NCI-H69 (cell line): Measurements from ENCODE around the gene PLGRKT.
"Not testable (repeated sequence)": the region's sequence is repeated elsewhere in the genome, so short reads cannot be mapped to it uniquely, and the experiment has no call there.

ENCODE experiments used
- DNase-seq: peaks from one replicate; lab custom pipeline; 2025; lab: John Stamatoyannopoulos, UW

The PLGRKT gene, protein sequence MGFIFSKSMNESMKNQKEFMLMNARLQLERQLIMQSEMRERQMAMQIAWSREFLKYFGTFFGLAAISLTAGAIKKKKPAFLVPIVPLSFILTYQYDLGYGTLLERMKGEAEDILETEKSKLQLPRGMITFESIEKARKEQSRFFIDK

DNA sequence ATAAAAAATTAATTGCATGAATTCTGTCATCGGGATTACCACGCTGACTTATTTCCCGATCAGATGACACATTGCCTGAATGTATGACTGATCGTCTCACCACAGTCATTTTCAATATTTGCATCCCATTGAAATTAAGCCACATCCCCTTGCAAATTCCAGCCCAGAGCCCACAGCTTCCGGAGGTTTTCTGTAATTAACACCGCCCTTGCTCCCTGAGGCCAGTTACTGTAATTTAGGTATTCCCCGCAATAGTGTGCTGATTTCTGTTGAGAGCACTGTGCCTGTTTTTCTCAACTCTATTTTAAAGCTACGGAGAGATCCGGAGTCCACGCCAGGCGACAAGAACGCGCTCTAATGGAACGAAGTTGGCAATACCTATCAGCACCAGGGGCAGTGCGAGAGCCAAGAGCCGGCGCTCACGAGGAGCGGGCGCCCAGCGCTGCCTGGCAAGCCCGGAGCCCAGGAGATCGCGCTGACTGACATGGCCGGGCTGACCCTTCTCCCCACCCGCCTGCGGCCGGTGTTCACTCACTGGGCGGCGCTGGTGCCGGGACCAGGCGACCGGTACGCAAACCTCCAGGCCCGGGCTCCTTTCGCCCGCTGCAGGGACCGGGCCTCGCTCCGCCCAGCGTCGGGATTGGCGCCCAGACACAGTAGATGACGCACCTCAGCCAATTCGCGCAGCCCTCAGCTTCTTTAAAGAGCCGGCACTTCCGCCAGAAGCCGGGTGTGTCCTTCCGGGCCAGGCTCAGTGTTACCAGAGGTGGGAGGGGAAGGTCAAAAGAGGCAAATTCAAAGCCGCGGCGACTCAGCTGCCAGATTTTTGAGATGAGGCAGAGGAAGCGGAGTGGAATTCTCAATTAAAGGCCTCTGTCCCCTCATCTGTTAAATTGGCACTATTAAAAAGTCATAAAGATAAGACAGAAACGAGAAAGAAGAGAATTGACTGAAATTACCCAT lies at the start of gene PLGRKT:
TSS of gene PLGRKT (minus strand) at position 672 of the 963 bp plus-strand sequence. CDS start 5,948 bp downstream, outside the sequence.
- peak; percentile 97 for DNase-seq

DNA sequence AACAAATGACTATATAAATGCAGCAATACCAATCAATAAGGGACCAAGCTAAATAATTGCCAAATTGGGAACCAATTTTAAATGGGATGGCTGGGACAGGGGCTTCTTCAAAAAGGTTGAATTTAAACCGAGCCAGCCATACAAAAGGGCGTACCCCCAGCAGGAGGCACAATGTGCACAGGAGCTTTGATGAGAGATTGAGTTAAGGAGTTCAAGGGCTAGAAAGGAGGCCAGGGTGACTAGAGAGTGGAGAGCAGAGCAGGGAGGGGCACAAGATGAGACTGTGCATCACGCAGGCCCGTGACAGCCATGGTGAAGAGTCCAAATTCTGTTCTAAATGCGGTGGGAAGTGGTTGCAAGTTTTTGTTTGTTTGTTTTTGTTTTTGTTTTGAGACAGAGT lies 49.3 kb upstream of the PLGRKT start:
- DNase-seq, result no peak

DNA sequence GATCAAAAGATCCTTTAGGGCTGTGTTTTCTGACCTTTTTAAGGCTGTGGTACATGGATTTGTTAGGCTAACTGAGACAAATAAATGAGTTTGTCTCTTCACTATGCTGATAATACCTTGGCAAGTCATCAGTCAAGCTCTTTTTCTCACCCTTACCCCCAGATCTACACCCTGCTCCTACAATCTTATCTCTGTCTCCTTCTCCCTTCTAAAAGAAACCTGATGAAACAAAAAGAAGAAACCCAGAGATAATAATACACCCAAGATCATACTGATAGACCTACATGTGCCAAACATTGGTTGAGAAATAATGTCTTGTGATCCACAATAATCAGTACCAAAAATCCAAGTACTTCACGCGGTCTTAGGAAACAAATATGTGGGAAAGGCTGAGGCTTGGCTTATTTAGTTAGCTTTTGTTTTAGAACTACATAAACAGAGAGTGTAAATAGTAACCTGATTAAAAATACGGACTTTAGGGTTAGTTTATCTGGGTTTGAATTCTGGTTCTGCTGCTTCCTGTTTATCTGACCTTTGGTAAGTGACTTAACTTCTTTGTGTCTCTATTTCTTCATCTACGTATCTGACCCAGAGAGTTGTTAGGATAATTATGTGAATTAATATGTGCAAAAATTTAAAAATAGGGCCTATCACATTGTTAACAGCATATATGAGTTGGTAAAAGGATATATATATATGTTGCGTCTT lies 47.8 kb upstream of the PLGRKT start:
- DNase-seq, result no peak

DNA sequence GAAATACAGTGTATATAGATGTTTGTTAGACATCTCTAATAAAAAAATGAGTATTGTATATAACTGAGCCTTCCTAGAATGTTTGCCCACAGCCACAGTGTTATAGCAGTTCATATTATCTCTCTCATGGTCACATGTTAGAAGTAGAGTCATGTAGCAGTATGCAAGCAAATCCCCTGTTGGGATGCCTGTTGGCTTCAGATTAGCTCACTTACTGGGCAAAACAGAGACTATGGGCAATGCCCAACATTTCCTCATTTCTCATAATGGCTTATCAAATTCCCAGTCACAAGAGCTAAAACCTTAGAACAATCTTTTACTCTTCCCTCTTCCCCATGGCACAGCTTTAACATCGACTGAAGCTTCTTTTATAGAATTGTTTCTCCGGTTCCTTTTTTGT lies 45.6 kb upstream of the PLGRKT start:
- no peak for DNase-seq

DNA sequence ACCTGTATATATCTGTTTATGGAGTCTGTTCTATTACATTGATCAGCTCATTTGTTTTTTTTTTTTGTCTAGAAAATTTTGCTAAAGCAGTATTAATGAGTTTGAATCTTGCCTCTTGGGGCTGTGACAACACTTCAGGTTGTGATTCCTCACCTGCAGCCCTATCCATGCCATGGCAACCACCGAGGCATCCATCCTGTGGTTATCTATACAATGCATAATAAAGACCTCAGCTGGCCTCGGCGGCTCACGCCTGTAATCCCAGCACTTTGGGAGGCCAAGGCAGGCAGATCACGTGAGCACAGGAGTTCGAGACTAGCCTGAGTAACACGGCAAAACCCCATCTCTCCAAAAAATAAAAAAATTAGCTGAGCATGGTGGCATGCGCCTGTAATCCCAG lies 44.5 kb upstream of the PLGRKT start:
- DNase-seq, result no peak

DNA sequence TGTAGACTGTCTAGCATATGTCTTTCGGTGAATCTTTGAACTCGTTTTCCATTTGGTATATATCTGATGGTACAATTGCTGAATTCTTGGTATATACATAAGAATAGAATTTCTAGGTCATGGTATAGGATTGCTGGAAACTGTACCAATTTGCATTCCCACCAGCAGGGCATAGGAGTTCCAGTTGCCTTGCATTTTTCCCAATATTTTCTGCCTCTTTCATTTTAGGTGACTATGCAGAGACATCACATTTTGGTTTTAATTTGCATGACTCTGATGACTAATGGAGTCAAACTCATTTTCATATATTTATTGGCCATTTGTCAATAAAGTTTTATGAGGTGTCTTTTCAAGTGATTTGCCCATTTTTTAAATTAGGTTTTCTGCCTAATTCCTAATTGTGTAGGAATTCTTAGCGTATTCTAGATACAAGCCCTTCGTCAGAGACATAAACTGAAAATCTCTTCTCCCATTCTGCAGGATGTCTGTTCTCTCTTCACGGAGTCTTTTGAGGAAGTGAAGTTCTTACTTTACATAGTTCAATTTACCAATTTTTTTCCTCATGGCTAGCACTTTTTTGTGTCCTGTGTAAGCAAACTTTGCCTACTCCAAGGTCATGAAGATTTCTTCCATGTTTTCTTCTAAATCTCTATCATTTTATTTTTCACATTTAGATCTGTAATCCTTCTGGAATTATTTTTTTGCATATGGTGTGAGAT lies 43.8 kb upstream of the PLGRKT start:
- DNase-seq, result no peak

DNA sequence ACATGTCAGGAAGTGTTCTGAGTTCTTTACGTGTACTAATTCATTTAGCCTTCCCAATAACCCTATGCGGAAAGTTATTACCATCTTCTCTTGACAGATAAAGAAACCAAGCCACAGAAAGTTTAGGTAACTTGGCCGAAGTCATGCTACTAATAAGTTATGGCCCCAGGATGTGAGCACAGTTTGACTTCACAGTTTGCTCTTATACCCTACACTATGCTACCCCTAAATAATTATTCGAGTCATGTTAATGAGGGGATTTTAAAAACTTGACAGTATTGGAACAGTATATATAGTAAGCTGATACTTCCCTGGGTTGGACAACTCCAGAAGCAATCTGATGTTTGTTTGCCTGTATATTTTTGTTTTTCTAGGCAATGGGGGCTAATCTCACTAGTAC lies 43.2 kb upstream of the PLGRKT start:
- DNase-seq, result no peak

DNA sequence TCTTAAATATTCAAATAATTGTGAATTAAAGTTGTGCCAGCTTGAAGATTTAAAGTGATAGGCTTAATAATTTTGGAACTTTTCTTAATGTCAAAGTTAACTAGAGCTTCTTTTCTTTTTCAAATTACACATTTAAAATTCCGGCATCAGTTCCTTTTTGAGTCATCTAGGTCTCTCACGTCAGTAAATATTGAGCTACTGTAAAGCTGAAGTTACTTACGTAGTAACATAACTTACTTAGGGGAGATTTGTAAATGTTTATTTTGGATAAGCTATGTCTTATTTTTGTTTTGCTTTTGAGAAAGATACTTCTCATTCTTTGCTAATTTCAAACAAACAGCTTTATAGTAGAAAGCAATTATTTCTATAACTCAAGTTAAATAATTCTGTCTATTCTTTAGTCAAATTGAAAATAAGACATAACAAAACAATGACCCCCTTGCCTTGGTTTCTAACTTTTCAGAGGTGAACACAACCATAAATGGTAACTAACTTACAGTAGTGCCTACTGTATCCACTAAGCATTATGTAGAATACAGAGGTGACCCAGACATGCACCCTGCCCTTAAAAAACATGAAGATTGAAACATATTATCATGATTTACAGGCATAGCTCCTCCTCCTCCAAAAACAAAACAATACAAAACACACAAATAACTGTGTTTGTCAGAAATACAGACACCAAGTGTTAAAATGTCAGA lies 42.4 kb upstream of the PLGRKT start:
- no peak for DNase-seq

DNA sequence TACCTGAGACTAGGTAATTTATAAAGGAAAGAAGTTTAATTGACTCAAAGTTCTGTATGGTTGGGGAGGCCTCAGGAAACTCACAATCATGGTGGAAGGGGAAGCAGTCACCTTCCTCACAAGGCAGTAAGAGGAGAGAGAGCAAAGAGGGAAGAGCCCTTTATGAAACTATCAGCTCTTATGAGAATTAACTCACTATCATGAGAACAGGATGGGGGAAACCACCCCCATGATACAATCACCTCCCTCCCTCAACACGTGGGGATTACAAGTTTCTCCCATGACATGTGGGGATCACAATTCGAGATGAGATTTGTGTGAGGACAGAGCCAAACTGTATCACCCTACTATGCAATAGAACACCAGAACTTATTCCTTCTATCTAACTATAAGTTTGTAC lies 40.5 kb upstream of the PLGRKT start:
- no peak for DNase-seq

DNA sequence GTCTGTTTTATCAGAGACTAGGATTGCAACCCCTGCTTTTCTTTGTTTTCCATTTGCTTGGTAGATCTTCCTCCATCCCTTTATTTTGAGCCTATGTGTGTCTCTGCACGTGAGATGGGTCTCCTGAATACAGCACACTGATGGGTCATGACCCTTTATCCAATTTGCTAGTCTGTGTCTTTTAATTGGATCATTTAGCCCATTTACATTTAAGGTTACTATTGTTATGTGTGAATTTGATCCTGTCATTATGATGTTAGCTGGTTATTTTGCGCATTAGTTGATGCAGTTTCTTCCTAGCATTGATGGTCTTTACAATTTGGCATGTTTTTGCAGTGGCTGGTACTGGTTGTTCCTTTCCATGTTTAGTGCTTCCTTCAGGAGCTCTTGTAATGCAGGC lies 37.9 kb upstream of the PLGRKT start:
- not testable (repeated sequence) for DNase-seq

DNA sequence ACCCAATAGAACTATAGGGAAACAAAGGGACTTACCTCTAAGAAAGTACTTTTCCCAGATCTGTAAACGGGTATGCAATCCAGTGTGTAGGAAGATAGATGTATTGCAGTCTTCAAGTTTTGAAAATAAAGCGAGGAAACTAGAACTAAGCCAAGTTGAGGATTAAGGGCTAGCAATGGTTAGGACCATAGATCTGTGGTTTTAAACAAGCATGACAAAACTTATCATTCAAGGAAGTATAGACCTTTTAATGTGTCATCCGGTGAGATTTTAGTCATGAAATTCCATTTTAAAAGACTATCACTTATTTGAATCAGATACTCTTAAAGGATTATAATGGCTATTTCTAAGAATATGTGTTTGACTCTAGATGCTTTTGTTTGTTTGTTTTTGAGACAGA lies 33.1 kb upstream of the PLGRKT start:
- DNase-seq, result no peak

DNA sequence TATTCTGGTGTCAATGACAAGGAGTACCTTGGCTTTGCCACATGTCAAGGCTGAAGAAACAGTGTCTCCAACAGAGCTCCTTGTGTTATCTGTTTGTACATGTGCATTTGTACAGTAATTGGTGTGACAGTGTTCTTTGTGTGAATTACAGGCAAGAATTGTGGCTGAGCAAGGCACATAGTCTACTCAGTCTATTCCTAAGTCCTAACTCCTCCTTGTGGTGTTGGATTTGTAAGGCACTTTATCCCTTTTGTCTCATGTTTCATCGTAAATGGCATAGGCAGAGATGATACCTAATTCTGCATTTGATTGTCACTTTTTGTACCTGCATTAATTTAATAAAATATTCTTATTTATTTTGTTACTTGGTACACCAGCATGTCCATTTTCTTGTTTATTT lies 32.4 kb upstream of the PLGRKT start:
- DNase-seq, result no peak

DNA sequence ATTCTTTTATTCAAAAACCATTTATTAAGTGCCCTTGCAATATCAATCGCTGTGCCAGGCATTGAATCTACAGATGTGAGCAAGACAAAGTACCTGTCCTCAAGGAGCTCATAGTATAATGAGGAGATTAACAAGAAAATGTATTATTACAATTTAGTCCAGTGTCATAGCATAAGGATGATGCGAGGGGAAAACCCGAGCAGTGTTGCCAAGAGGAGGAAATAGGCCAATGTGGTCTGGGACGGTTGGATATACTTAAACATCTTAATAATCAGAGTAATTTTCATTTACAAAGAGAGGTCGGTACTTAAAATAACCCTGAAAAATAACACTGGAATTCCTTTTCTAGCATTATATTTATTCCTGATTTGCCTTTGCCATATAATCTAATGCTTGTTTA lies 31.1 kb upstream of the PLGRKT start:
- DNase-seq, result no peak

DNA sequence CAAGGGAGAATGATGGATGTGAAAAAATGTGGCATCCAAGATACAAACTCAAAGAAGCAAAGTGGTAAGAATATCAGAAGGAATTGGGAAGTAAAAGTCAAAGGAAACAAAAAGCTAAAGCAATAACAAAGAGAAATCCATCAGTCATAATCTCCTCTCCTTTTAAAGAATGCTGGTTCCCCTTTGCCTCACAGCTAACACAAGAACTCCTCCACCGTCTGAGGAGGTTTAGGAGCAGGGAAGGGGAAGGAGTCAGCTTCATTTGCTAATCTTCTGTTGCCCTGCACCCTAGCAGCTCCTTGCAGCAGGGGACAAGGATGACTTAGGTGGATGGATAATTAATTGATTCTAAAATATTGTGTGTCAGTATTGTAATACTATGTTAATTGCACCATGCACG lies 29.0 kb upstream of the PLGRKT start:
- DNase-seq, result no peak

DNA sequence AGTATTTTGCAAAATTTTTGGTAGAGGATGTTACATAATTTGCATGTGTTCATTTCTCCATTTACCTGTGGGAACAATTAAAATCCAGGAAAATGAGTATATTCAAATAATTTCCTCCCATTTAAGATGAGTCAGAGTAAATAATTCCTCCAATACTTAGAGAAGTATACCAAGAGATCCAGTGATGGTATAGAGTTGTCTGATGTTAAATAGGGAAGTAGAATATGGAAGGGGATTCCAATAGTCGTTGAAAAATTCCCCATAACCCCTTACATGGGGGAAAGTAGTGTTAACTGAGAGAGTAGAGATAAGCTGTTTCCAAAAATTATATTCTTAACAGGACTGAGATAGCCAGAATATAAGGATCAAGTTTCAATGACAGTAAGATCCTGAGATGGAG lies 28.3 kb upstream of the PLGRKT start:
- DNase-seq, result no peak

DNA sequence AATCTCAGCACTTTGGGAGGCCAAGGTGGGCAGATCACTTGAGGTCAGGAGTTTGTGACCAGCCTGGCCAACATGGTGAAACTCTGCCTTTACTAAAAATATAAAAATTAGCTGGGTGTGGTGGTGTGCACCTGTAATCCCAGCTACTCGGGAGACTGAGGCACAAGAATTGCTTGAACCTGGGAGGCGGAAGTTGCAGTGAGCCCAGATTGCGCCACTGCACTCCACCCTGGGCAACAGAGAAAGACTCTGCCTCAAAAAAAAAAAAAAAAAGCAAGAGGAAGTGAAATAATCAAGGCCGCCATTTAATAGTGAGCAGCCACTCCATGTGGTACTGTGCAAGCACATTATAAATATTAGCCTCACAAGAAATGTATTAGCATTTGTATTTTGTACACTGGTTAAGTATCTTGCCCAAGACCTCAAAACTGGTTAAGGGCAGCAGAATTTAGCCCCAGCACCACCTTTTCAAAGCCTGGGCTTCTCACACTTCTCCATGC lies 27.2 kb upstream of the PLGRKT start:
- not testable (repeated sequence) for DNase-seq

DNA sequence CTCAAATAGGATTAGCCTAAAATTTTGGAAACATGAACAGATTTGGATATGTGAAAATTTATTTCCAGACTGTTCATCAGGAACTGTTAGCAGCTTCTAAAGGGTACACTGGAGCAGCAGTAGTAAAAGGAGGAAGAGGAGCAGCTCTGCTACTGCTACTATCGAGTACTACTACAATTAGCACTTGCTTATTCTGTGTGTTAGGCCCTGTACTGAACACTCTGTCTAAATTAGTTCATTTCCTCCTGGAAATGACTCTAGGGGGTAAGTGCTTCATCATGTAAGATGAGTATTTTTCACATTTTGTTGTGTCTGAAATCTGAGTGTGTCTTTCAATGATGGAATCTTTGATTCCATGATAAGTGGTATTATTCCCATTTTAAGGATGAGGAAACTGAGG lies 22.4 kb upstream of the PLGRKT start:
- no peak for DNase-seq

DNA sequence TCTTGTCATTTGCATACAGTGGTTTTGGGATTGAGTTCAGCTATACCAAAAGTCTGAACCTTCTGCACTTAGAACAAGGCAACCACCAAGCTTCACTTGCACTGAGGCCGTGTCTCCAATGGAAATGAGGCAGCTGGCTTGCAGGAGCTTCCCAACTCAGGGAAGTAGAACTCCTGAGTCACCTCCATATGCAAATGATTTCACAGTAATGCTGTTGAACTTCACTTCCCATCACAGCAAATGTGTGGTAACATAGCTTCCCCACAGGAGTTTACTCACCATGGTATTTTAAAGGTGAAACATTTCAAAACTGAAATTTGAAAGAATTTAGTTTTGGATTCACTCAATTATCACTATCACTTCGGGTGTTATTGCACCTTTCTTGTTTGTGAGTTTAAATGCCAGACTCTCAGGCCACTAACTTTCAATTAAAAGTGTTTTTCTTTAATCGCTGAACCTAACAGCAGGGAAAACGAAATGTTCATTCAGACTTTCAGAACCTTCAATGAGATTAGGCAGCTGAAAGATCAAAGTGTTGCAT lies 21.6 kb upstream of the PLGRKT start:
- DNase-seq, result no peak

DNA sequence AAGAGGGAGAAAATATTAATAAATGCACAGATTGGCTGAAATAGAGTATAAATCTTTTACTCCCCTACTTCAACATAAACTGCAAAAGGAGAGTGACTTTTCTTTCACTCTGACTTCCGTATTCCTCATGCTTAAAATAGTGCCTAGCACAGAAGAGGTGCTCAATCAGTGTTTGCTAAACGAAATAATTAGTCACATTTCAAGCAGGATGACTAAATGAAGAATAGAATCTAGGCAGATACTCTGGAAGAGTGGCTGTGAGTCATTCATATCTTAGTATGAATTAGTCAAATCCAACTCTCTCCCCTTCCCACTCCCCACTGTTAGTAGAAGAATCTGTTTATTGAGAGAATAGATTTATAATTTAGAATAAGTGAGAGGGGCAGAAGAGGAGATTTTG lies 17.5 kb upstream of the PLGRKT start:
- DNase-seq, result no peak

DNA sequence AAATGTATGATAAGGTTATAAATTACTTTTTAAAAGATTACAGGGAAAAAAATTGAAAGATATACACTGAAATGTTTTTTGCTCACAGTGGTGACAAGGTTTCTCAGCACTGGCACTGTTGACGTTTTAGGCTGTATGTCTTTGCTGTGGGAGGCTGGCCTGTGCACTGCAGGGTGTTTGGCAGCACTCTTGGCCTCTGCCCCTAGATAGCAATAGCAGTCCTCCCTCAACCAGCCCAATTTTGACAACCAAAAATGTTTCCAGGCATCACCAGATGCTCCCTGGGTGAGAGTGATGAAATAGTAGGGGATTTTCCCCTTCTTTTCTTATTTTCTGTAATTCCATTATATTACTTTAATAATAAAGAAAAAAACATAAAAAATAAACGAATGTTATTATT lies 15.9 kb upstream of the PLGRKT start:
- no peak for DNase-seq

DNA sequence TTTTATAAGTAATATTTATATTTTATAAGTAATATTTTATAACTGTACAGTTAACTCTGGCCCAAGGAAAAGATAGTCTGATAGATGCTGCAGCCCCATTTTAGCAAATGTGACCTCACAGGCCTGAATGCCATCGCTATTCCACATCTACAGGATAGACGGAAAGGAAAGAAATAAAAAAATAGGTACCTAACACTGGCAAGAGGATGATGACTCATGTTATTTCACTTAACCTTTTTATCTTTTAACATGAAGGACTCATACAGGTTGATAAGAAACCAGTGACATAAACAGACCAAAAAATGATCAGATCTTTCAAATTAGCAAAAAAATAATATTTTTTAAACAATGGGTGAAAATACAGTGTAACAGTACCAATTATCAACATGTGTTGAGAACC lies 15.3 kb upstream of the PLGRKT start:
- no peak for DNase-seq
